Heart left ventricle (tissue), 16 donors: Measurements from ENCODE around the gene HADHB. TPM values are rescaled to one million over a fixed set of nuclear protein-coding genes. Genes with fewer than 3 reads are reported as not detected.
"Not testable (repeated sequence)": the region's sequence is repeated elsewhere in the genome, so short reads cannot be mapped to it uniquely, and the experiment has no call there.

Source experiments
- ATAC-seq, 4 donors: fragments of 200-7000 bp; cut with Tn5 transposase; one replicate each; pipeline ENCODE4 v1.9.1; 2020 to 2022; ENCODE audit warnings: moderate library complexity in 4 of 4, mild to moderate bottlenecking in 3 of 4, moderate number of reproducible peaks in 1 of 4
- DNase-seq, 5 donors: peaks; one replicate each; pipeline ENCODE4 v3.0.0-alpha.2; 2020
- H3K27ac ChIP-seq, 12 donors: fragments of 200-600 bp; sonication (generic) in 4 of 12; one replicate each; pipeline versions ENCODE4 v1.5.0 to v1.8.0; 2016 to 2022; ENCODE audit warnings: mild to moderate bottlenecking in 2 of 12
- H3K27me3 ChIP-seq, 9 donors: fragments of 200-600 bp; sonication (generic) in 2 of 9; one replicate each; pipeline versions ENCODE4 v1.5.1 to v1.8.0; 2016 to 2022; ENCODE audit warnings: mild to moderate bottlenecking in 3 of 9
- H3K36me3 ChIP-seq, 9 donors: fragments of 200-600 bp; sonication (generic) in 2 of 9; one replicate each; pipeline versions ENCODE4 v1.5.0 to v1.8.0; 2018 to 2022; ENCODE audit warnings: mild to moderate bottlenecking in 2 of 9
- H3K4me1 ChIP-seq, 12 donors: fragments of 200-600 bp; sonication (generic) in 4 of 12; one replicate each; pipeline versions ENCODE4 v1.5.0 to v1.8.0; 2016 to 2022; ENCODE audit warnings: mild to moderate bottlenecking in 3 of 12
- H3K4me3 ChIP-seq, 12 donors: fragments of 200-600 bp; sonication (generic) in 4 of 12; one replicate each; pipeline versions ENCODE4 v1.5.0 to v1.8.0; 2017 to 2022; ENCODE audit warnings: mild to moderate bottlenecking in 9 of 12, moderate library complexity in 4 of 12
- H3K9me3 ChIP-seq, 12 donors: fragments of 200-600 bp; sonication (generic) in 4 of 12; one replicate each; pipeline versions ENCODE4 v1.5.0 to v1.8.0; 2016 to 2022; ENCODE audit warnings: mild to moderate bottlenecking in 1 of 12
- POLR2A ChIP-seq, 2 donors: fragments of 450-650 bp; IDR thresholded peaks; one replicate each; pipeline ENCODE4 v1.6.1; 2017; ENCODE audit warnings: antibody characterized with exemption in 2 of 2, mild to moderate bottlenecking in 2 of 2, moderate library complexity in 2 of 2
- WGBS, 4 donors: extraction: QIAGEN DNeasy Blood & Tissue Kit in 2 of 4; methylation state at CpG; one replicate each; pipeline versions ENCODE4 v1.1.5 to v1.1.7; 2013 to 2018; 5-methylcytosine and 5-hydroxymethylcytosine counted together
- intact Hi-C, 10 donors: fragments of 100-400 bp; cut with DNase I; formaldehyde crosslinking; loops; one replicate each; pipeline versions ENCODE4 v1.11.1 to v1.14.2; 2022
- polyA plus RNA-seq, 2 donors: library from polyadenylated mRNA; stranded (reverse); fragments of 200-250 nt; gene quantifications; one replicate each; pipeline ENCODE4 v1.2.3, GENCODE V29; 2013
- total RNA-seq, 9 donors: library from RNA; depleted of rRNA in 2 of 9; stranded (reverse); fragments of >200 nt in 2 of 9; fragmentation: NEBNext Ultra II Directional in 3 of 9; extraction: Animal tissue kit (Norgen Biotek cat#: 25700) in 3 of 9; gene quantifications; one replicate each; pipeline versions ENCODE4 v1.1.0 to v1.2.4, GENCODE V29; 2016 to 2023
- TF ChIP-seq, protein P1 (sequence below), 12 donors: fragments of 200-600 bp; sonication (generic) in 4 of 12; IDR thresholded peaks; one replicate each; pipeline versions ENCODE4 v1.5.0 to v1.8.0; 2018 to 2022; ENCODE audit warnings: antibody characterized with exemption in 12 of 12, mild to moderate bottlenecking in 5 of 12
- donor health status: ischemic (EF 13 %, LVEDD 7.1; RV severe dilation, severe dysfunction).
- donor health status: healthy with polysubstance abuse.
- donor health status: DM: no; HTN: yes; CAD: no.
- donor health status: DM: no; HTN: no; CAD: no.
- donor health status: ischemic (EF 25% LVEDD 6.9; RV normal size, moderate dysfunction).
- donor health status: ischemic (EF 25% LVEDD 5.7; RV mildly dilated, moderate dysfunction).
- donor health status: healthy.
- donor health status: DM: yes; HTN: yes; CAD: no.
- donor health status: ischemic (EF 35%, LVEDD 5.7; RV mildly dilated, moderate dysfunction).
- donor health status: nonischemic (EF 11% LVEDD 7.7; RV severe dilation, severe dysfunction).
- donor health status: DM: yes; HTN: yes; CAD: no.
- donor health status: PGD.
- donor health status: ischemic (EF 29% LVEDD 5.4; RV normal size, mild dysfunction).
- donor health status: nonischemic (EF 23%, LVEDD 6.1; RV moderate dilation, normal function).

Gene HADHB
- total and polyA plus RNA-seq, 11 donors, result 526 to 1,915 (median 797) TPM

GRCh38 chr2:26330114-26330549, 85.4 kb downstream of the HADHB start:
- intact Hi-C loops, result loop anchor here in 5 of 10 donors (5.0 to 10.0 kb wide), 3 partner anchors 88 to 375 kb away; partner anchors contain the start of genes HADHA (in 3 of the 5) and HADHB (in 3 of the 5)
- H3K36me3 ChIP-seq, result no peaks in the 10 kb centered on the region
- DNase-seq, result peak; percentile 76 to 91 (median 85)
- peaks cover 0 to 10% (median 0%) of the 10 kb centered on the region in 12 donors for H3K4me1 ChIP-seq
- TF ChIP-seq POLR2A (IDR thresholded peaks at IDR 0.05), result no peak
- TF ChIP-seq, protein P1, sequence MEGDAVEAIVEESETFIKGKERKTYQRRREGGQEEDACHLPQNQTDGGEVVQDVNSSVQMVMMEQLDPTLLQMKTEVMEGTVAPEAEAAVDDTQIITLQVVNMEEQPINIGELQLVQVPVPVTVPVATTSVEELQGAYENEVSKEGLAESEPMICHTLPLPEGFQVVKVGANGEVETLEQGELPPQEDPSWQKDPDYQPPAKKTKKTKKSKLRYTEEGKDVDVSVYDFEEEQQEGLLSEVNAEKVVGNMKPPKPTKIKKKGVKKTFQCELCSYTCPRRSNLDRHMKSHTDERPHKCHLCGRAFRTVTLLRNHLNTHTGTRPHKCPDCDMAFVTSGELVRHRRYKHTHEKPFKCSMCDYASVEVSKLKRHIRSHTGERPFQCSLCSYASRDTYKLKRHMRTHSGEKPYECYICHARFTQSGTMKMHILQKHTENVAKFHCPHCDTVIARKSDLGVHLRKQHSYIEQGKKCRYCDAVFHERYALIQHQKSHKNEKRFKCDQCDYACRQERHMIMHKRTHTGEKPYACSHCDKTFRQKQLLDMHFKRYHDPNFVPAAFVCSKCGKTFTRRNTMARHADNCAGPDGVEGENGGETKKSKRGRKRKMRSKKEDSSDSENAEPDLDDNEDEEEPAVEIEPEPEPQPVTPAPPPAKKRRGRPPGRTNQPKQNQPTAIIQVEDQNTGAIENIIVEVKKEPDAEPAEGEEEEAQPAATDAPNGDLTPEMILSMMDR (IDR thresholded peaks at IDR 0.05), result peak; percentile 77 to 92 (median 86)
- no peak overlapping the region for H3K4me3 ChIP-seq
- 2 to 5% (median 2%) methylated on average over 7 of the region's 7 CpGs for WGBS, 4 donors
- peak; percentile 73 to 93 (median 91) for ATAC-seq
- H3K9me3 ChIP-seq, result no peaks in the 10 kb centered on the region
- no peaks in the 10 kb centered on the region for H3K27me3 ChIP-seq
- H3K27ac ChIP-seq, result no peak overlapping the region

- peaks cover 0 to 10% (median 0%) of the 10 kb centered on the region in 12 donors for H3K4me1 ChIP-seq
- H3K36me3 ChIP-seq, result no peaks in the 10 kb centered on the region
- no peak overlapping the region for H3K4me3 ChIP-seq
- H3K9me3 ChIP-seq, result no peaks in the 10 kb centered on the region
- 82 to 89% (median 88%) methylated on average over 3 of the region's 3 CpGs for WGBS, 4 donors
- TF ChIP-seq POLR2A (IDR thresholded peaks at IDR 0.05), result no peak
- H3K27me3 ChIP-seq, result no peaks in the 10 kb centered on the region
- no peak for DNase-seq
- intact Hi-C loops, result loop anchor here in 5 of 10 donors (5.0 to 10.0 kb wide), 3 partner anchors 88 to 376 kb away; partner anchors contain the start of genes HADHA (in 3 of the 5) and HADHB (in 3 of the 5)
- ATAC-seq, result no peak
- no peak overlapping the region for H3K27ac ChIP-seq
Measured at GRCh38 chr2:26330604-26331003, 85.9 kb downstream of the HADHB start.

- 90 to 93% (median 92%) methylated on average over 8 of the region's 8 CpGs for WGBS, 4 donors
- not testable (repeated sequence) for H3K27me3 ChIP-seq, H3K4me3 ChIP-seq, H3K36me3 ChIP-seq, H3K9me3 ChIP-seq, H3K27ac ChIP-seq, H3K4me1 ChIP-seq, ATAC-seq, DNase-seq
- intact Hi-C loops, result loop anchor here in 5 of 10 donors (5.0 to 10.0 kb wide), 3 partner anchors 89 to 377 kb away; partner anchors contain the start of genes HADHA (in 3 of the 5) and HADHB (in 3 of the 5)
Measured at GRCh38 chr2:26331321-26331720, 86.6 kb downstream of the HADHB start.

- H3K4me3 ChIP-seq, result no peak overlapping the region
- 39 to 78% (median 46%) methylated on average over 1 to 2 of the region's 2 CpGs; no CpG with 5 or more reads in 1 of the 4 donors for WGBS, 4 donors
- TF ChIP-seq, protein P1 (IDR thresholded peaks at IDR 0.05), result no peak
- TF ChIP-seq POLR2A (IDR thresholded peaks at IDR 0.05), result no peak
- H3K4me1 ChIP-seq, result peaks cover 0 to 10% (median 0%) of the 10 kb centered on the region in 12 donors
- ATAC-seq, result no peak
- no peaks in the 10 kb centered on the region for H3K9me3 ChIP-seq
- DNase-seq, result no peak
- H3K36me3 ChIP-seq, result no peaks in the 10 kb centered on the region
- H3K27me3 ChIP-seq, result no peaks in the 10 kb centered on the region
- H3K27ac ChIP-seq, result no peak overlapping the region
- intact Hi-C loops, result loop anchor here in 5 of 10 donors (5.0 to 10.0 kb wide), 3 partner anchors 91 to 378 kb away; partner anchors contain the start of genes HADHA (in 3 of the 5) and HADHB (in 3 of the 5)
Measured at GRCh38 chr2:26333293-26333692, 88.6 kb downstream of the HADHB start.

DNA sequence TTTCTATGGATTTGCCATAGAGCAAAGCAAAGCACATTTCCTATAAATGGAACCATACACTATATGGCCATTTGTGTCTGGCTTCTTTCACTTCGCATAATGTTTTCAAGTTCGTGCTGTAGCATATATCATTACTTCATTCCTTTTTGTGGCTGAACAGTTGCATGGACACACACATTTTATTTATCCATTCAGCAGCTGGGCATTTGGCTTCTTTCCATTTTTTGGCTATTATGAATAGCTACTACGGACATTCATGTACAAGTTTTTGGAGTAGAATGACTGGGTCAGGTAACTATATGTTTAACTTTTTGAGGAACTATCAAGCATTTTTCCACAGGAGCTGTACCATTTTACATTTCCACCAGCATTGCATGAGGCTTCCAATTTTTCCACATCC, 90.5 kb downstream of the HADHB start:
- DNase-seq, result no peak
- intact Hi-C loops, result loop anchor here in 1 of 10 donors (10.0 kb wide), 1 partner anchor 380 kb away; no protein-coding TSS in a partner anchor

More for the DNA sequence above, 90.5 kb downstream of the HADHB start:
- Histone ChIP-seq H3K9me3 (no peaks in the 10 kb centered on the region), H3K27ac (no peak overlapping the region), H3K36me3 (no peaks in the 10 kb centered on the region), H3K27me3 (no peaks in the 10 kb centered on the region), H3K4me3 (no peak overlapping the region), H3K4me1 (peaks cover 0 to 3% (median 0%) of the 10 kb centered on the region in 12 donors)
- TF ChIP-seq, protein P1 (IDR thresholded peaks at IDR 0.05), result no peak
- no peak for TF ChIP-seq POLR2A (IDR thresholded peaks at IDR 0.05)
- WGBS, 4 donors, result 57 to 82% (median 62%) methylated on average over 3 of the region's 3 CpGs
- no peak for ATAC-seq
